Neutrophil (primary cell): ENCODE data around the gene SOCS7.

Source experiments
- H3K27ac ChIP-seq: fragments of 200-600 bp; sonication (generic); 2 replicates; pipeline ENCODE4 v1.5.1; 2016; ENCODE audit warnings: mild to moderate bottlenecking, moderate library complexity
- H3K27me3 ChIP-seq: fragments of 200-600 bp; sonication (generic); 2 replicates; pipeline ENCODE4 v1.6.0; 2016; ENCODE audit warnings: mild to moderate bottlenecking
- H3K36me3 ChIP-seq: fragments of 200-600 bp; sonication (generic); 2 replicates; pipeline ENCODE4 v1.5.1; 2017
- H3K4me1 ChIP-seq, 2 experiments: fragments of 200-600 bp in 1 of 2; sonication (generic) in 1 of 2; 1 replicate in 1 of 2; 2 replicates in 1 of 2; pipeline versions ENCODE4 v1.5.1 to v1.6.1; 2013 to 2016; ENCODE audit warnings: low read depth in 1 of 2, low read length in 1 of 2, mild to moderate bottlenecking in 1 of 2, moderate library complexity in 1 of 2; ENCODE audit not compliant: control insufficient read depth in 1 of 2, insufficient read depth in 1 of 2
- H3K4me3 ChIP-seq, 2 experiments: fragments of 200-600 bp in 1 of 2; sonication (generic) in 1 of 2; 1 replicate in 1 of 2; 2 replicates in 1 of 2; pipeline ENCODE4 v1.5.1; 2013 to 2016; ENCODE audit warnings: low read depth in 1 of 2, low read length in 1 of 2, mild to moderate bottlenecking in 1 of 2, moderate library complexity in 1 of 2
- H3K9me3 ChIP-seq: fragments of 200-600 bp; sonication (generic); 2 replicates; pipeline ENCODE4 v1.5.1; 2016
- CTCF ChIP-seq: fragments of 200-600 bp; sonication (generic); IDR thresholded peaks from 2 replicates; pipeline ENCODE4 v1.5.1; 2016; ENCODE audit warnings: antibody characterized with exemption

The SOCS7 gene

DNA sequence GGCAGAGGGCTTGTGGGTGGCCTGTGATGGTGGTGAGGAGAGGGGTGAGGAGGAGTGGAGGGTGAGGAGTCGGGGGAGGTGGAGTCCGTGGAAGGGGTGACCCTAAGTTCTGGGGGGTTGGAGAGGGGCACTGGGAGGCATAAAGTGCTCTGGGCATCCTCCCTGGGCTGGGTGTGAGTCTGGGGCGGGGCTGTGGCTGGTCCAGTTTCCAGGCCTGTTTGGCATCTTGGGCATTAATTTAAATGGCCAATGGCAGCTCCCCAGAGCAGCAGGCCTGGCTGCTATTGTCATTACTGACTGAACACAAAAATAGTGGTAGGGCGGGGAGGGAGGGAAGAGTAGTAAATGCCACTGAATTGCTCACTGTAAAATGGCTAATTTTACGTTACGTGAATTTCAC, 68.9 kb downstream of the SOCS7 start:
- Histone ChIP-seq H3K27ac (no peak overlapping the region), H3K27me3 (peaks cover 98% of the 10 kb centered on the region), H3K4me3 (no peak overlapping the region), H3K4me1 (peaks cover 4 to 5% of the 10 kb centered on the region in 2 experiments), H3K9me3 (no peaks in the 10 kb centered on the region), H3K36me3 (no peaks in the 10 kb centered on the region)
- no peak for TF ChIP-seq CTCF

GRCh38 chr17:38421171-38421841, 69.7 kb downstream of the SOCS7 start:
- H3K4me1 ChIP-seq = peaks cover 3 to 5% of the 10 kb centered on the region in 2 experiments
- no peak overlapping the region for H3K27ac ChIP-seq
- H3K27me3 ChIP-seq = peaks cover 97% of the 10 kb centered on the region
- no peaks in the 10 kb centered on the region for H3K9me3 ChIP-seq
- H3K4me3 ChIP-seq = no peak overlapping the region
- no peak for TF ChIP-seq CTCF
- H3K36me3 ChIP-seq = no peaks in the 10 kb centered on the region

DNA sequence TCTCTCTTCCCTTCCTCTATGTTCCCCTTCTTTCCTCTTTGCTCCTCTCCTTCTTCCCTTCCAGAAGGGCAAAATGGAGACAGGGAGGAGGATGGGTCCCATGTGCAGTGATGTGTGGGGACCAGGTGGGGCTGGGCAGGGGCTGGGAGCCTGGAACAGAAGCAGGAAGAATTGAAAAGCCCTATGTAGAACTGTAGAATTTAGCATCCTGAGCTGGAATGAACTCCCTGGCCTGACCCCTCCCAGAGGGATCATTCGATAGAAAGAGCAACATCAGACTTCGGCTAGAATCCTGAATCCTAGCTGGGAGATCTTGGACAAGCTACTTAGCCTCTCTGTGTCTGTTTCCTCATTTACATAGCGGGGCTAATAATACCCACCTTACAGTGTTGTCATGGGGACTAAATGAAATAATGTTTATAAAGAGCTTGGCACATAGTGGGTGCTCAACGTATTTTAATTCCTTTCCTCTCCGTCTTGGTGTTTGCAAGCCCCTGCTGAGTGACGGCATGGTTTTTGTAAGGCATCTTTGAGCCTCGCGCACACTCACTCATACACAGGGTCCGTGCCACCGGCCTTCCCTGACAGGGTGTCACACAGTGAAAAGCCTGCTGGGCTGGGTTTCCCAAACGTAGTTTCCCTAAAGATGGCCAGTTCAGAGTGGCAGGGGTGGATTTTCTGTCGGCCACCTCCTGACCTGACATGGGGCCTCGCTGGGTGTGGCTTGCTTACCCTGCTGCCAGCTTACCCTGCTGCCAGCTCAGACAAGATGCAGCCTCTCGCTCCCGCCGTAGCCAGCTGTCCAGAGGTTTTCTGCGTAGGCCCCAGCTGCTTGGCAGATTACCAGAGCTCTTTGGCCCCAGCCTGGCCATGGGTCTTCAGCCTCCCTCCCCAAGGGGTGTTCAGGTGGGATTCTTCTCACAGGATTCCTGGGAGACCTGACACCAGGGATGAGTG, 70.5 kb downstream of the SOCS7 start:
- Histone ChIP-seq H3K27me3 (peaks cover 97% of the 10 kb centered on the region), H3K27ac (no peak overlapping the region), H3K36me3 (no peaks in the 10 kb centered on the region), H3K4me3 (no peak overlapping the region), H3K9me3 (no peaks in the 10 kb centered on the region), H3K4me1 (peaks cover 3 to 5% of the 10 kb centered on the region in 2 experiments)
- TF ChIP-seq CTCF = no peak

DNA sequence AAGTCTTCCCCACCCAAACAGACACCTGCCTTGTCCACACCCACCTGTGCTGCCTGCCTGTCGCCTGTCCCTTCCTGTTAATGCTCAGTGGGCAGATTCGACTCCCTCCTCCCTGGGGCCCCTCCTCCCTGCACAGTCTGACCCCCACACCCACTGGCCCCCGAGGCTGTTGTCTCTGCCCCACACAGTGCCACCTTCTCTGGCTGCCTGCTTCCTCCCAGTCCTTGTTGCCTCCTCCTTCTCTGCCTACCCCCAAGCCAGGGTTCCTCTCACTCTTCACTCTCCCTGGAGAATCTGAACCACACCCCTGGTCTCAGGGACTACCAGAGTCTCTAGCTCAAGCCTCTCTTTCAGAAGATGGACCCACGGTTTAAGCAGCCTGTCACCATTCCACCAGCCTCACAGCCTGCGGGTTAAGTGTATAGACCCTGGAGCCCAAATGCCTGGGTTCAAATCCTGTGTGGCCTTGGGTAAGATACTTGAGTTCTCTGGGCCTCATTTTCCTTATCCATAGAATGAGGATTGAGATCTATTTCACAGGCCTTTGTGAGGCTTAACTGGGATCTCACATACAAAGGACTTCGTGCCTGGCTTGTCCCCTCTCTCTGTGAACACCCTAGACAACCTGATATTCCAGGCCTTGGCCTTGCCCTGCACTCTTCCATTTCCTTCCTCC, 72.8 kb downstream of the SOCS7 start:
- Histone ChIP-seq H3K27me3 (peaks cover 97% of the 10 kb centered on the region), H3K9me3 (no peaks in the 10 kb centered on the region), H3K27ac (no peak overlapping the region), H3K36me3 (no peaks in the 10 kb centered on the region), H3K4me3 (no peak overlapping the region), H3K4me1 (peaks cover 17 to 23% of the 10 kb centered on the region in 2 experiments)
- TF ChIP-seq CTCF = no peak

GRCh38 chr17:38425031-38425430, 73.4 kb downstream of the SOCS7 start:
- H3K9me3 ChIP-seq = no peaks in the 10 kb centered on the region
- TF ChIP-seq CTCF = no peak
- peaks cover 92% of the 10 kb centered on the region for H3K27me3 ChIP-seq
- peaks cover 17 to 23% of the 10 kb centered on the region in 2 experiments for H3K4me1 ChIP-seq
- H3K36me3 ChIP-seq = no peaks in the 10 kb centered on the region
- no peak overlapping the region for H3K4me3 ChIP-seq
- H3K27ac ChIP-seq = no peak overlapping the region
